Loucy (cell line): Measurements from ENCODE around the gene AGBL4.

Experiments used
- EZH2phosphoT487 ChIP-seq: fragments of 200-600 bp; IDR thresholded peaks from 2 replicates; pipeline ENCODE4 v1.6.1; 2018; ENCODE audit warnings: antibody characterized with exemption, mild to moderate bottlenecking, moderate library complexity, borderline replicate concordance
- TF ChIP-seq, protein P1 (sequence below): fragments of 200-600 bp; sonication (generic); conservative IDR thresholded peaks from 2 replicates; pipeline ENCODE4 v1.5.1; 2014; ENCODE audit warnings: mild to moderate bottlenecking, antibody characterized with exemption, low read length

DNA sequence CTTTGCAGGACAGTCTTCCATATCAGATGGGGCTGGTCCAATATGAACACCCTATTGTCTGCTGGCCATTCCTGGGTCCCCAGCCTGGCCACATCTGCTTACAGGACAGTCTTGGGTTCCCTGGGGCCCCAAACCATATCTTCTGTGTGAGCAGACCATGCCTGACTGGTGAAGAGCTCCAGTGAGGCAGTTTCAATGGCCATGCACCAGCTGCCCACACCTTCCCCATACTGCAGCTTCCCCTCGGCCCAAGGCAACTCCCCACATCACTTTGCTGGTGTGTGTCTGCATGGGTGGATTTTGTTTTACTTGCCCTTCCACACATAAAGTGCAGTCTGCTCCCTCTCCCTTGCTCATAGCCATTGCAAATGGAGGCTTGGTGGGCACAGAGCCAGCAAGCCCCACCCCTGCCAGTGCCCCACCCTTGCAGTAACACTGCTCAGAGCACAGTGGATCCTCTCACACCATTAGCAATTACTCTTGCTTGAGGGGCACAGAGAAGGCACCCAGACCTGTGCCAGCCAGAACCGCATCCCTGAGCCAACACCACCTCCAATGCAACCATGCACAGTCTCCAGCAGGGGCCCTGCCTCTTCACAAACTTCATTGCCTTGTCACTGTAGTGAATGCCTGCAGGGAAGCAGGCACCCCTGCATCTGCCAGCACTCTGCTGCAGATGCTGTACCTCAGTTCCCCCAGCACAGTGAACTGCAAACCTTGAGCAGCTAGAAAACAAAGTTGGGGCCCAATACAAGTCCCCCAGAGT lies 772.6 kb downstream of the AGBL4 start:
- TF ChIP-seq, protein P1, sequence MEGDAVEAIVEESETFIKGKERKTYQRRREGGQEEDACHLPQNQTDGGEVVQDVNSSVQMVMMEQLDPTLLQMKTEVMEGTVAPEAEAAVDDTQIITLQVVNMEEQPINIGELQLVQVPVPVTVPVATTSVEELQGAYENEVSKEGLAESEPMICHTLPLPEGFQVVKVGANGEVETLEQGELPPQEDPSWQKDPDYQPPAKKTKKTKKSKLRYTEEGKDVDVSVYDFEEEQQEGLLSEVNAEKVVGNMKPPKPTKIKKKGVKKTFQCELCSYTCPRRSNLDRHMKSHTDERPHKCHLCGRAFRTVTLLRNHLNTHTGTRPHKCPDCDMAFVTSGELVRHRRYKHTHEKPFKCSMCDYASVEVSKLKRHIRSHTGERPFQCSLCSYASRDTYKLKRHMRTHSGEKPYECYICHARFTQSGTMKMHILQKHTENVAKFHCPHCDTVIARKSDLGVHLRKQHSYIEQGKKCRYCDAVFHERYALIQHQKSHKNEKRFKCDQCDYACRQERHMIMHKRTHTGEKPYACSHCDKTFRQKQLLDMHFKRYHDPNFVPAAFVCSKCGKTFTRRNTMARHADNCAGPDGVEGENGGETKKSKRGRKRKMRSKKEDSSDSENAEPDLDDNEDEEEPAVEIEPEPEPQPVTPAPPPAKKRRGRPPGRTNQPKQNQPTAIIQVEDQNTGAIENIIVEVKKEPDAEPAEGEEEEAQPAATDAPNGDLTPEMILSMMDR: no peak
- no peak for TF ChIP-seq EZH2phosphoT487
